ENCODE data around the gene ZNF304. TPM values are rescaled to one million over a fixed set of nuclear protein-coding genes. Genes with fewer than 3 reads are reported as not detected.

The ZNF304 gene
- total RNA-seq: 1 to 10 TPM; 3.8 to 4.0 TPM

DNA sequence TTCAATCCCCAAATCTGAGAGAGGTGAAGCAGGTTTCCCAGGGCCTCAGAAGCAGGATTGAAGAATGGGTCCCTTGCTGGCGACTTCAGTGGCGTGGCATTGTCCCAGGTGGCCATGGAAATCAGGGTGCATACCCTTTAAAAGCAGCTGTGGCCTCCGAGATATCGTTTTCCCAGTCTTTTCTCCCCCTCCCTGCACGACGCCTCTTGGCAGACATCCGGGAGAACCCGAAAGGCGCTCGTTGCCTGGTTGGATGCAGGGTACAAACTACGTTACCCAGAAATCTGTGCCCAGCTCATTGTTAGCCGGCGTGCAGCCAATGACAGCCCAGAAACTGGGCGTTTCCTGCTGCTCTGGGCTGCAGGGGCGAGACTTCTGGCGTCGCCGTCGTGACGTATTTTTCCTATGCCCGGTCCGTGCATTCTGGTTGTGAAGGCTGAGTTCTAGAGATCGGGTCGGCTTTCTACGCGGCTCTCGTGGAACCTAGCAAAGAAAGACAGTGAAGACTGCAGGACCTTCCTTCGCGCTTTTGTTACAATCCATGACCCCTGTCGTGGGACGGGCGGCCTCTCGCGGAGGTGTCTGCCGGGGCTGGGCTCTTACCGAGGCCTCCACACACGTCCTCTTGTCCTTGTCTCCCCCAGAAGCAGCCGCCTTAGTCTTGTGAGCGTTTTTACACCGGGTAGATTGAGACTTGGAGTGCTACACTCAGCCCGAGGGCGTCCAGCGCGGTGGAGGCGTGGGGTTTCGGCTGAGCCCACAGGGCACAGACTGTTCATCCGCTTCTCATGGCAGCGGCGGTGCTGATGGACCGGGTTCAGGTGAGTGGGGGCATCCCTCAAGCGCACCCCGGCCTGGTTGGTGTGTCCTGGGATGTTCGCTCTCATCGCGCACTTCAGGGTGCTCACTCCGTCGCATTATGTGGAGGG, at the start of gene ZNF304:
Gene ZNF304, plus strand, starts transcription at position 395 of the 929 bp plus-strand sequence. Its CDS starts 394 bp downstream, at position 789.
- H3K4me3 Mint-ChIP-seq: peak within 1 kb of the TSS; percentile 90
- POLR2A ChIA-PET: interaction anchor here (1.0 to 1.2 kb wide), 2 partner anchors 12 to 65 kb away, joined by 3 to 7 read pairs; partner anchors contain the start of genes TRAPPC2B and ZNF547
- DNase-seq: peak; percentile 91
- peaks cover 53% of the 10 kb centered on the region for H3K36me3 Mint-ChIP-seq
- H3K27ac Mint-ChIP-seq: peak within 1 kb of the TSS; percentile 68
- H3K4me1 Mint-ChIP-seq (ENCODE audit: low read depth): peaks cover 25% of the 10 kb centered on the region
- CTCF ChIA-PET: no interaction called here
- H3K27me3 Mint-ChIP-seq: peaks cover 5% of the 10 kb centered on the region
- peaks cover 42% of the 10 kb centered on the region for H3K9me3 Mint-ChIP-seq
- intact Hi-C loops (cut with micrococcal nuclease): loop anchor here (1.0 kb wide), 5 partner anchors 12 to 111 kb away; partner anchors contain the start of genes TRAPPC2B, ZNF543, ZNF547 and ZNF548

DNA sequence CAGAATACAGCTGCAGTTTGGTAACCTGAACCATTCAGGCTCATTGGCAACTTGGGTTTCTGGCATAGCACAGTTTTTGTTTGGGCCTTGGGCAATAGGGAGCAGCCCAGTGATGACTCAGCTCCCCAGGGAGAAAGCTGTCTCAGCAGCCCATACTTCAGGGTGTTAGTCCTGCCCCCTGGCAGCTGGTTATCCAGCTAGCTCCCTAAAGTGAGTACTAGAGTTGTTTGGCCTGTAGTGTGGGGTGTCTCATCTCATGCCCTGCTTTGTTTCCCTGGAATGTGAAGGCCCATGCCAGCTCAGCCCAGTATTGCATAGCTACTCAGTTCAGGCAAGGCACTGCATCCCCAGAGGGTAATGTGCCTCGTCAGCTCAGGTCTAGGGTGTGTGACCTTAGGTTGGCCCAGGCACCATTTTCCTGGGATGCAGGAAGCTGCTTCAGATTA, 49.0 kb upstream of the ZNF304 start:
- CTCF ChIA-PET: no interaction called here
- peaks cover 10% of the 10 kb centered on the region for H3K4me1 Mint-ChIP-seq (ENCODE audit: low read depth)
- H3K27me3 Mint-ChIP-seq: no peaks in the 10 kb centered on the region
- intact Hi-C loops (cut with micrococcal nuclease): no loop called here
- POLR2A ChIA-PET: no interaction called here
- H3K36me3 Mint-ChIP-seq: peaks cover 67% of the 10 kb centered on the region
- H3K27ac Mint-ChIP-seq: no peak overlapping the region
- DNase-seq: no peak
- H3K9me3 Mint-ChIP-seq: peaks cover 42% of the 10 kb centered on the region
- H3K4me3 Mint-ChIP-seq: no peak overlapping the region

DNA sequence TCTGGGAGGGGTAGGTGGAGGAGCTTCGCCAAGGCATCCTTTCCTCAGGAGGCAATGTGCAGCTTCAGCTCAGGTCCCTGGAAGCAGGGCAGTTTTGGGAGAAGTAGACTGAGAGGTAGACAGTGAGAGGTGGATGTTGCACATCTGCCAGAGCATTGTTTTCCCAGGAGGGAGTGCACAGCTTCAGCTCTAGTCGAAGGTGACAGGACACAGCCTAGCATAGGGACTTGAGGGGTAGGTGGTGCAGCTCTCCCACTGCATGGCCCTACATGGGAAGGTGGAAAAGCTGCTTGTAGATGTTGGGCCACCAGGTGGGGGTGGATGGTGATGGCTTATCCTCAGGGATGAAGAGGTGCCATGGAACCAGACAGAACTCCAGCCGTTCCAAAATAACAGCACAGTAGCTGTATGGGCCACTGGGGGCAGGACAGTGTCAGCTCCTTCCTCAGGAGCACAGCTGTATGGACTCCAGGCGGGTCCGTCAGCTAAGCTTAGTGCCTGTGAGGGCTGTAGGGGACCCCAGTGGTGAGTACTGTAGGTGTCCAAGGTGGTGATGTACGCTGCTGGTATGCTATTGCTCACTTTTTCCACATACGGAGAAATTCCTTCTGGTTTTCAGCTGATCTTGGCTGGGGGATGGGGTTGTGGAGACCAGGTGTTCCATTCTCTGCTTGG, 48.2 kb upstream of the ZNF304 start:
- H3K4me1 Mint-ChIP-seq (ENCODE audit: low read depth): peaks cover 6% of the 10 kb centered on the region
- POLR2A ChIA-PET: no interaction called here
- H3K27ac Mint-ChIP-seq: no peak overlapping the region
- peaks cover 36% of the 10 kb centered on the region for H3K9me3 Mint-ChIP-seq
- CTCF ChIA-PET: no interaction called here
- H3K4me3 Mint-ChIP-seq: no peak overlapping the region
- peaks cover 59% of the 10 kb centered on the region for H3K36me3 Mint-ChIP-seq
- no peak for DNase-seq
- H3K27me3 Mint-ChIP-seq: no peaks in the 10 kb centered on the region
- intact Hi-C loops (cut with micrococcal nuclease): no loop called here

DNA sequence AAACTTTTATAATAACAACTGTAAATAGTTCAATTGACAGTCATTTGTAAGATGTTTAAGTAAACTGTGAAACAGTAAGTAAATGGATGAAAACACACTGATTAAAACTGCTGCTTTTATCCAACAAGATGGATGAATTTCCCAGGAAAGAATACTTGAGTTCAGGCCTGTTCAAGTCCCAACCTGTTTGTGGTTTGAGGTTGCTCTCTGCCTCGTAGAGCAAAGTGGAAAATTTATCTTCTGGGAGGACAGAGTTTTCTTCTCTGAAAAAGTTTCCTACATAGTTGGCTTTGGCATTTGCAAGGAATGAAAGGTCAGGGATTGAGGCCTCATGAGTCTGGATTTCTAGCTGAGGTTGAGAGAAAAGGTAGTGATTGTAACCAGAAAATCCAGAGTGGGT, 46.0 kb upstream of the ZNF304 start:
- CTCF ChIA-PET: no interaction called here
- Mint-ChIP-seq H3K4me3 (no peak overlapping the region), H3K4me1 (ENCODE audit: low read depth) (peaks cover 3% of the 10 kb centered on the region), H3K36me3 (peaks cover 47% of the 10 kb centered on the region), H3K9me3 (peaks cover 46% of the 10 kb centered on the region), H3K27ac (no peak overlapping the region), H3K27me3 (no peaks in the 10 kb centered on the region)
- intact Hi-C loops (cut with micrococcal nuclease): no loop called here
- POLR2A ChIA-PET: no interaction called here
- DNase-seq: no peak

DNA sequence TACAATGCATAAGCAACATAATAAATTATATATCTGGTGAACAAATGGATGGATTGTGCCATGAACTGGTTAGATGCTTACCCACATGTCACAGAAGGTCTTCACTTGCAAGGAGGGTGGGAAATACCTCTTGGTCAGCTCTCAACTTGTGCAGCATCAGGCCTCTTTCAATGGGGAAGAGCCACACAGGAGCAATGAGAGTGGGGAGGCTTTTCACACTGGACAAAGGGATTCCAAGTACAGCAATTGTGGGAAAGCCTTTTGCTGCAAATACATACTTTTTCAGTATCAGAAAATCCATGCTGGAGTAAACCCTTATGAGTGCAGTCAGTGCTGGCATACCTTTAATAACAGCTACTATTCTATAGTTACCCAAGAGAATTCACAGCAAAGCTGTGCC, 42.6 kb upstream of the ZNF304 start:
- Mint-ChIP-seq H3K27me3 (no peaks in the 10 kb centered on the region), H3K27ac (no peak overlapping the region), H3K9me3 (peaks cover 28% of the 10 kb centered on the region), H3K36me3 (peaks cover 14% of the 10 kb centered on the region), H3K4me3 (no peak overlapping the region), H3K4me1 (ENCODE audit: low read depth) (no peaks in the 10 kb centered on the region)
- POLR2A ChIA-PET: interaction anchor here (0.6 kb wide), 1 partner anchor 71 kb away, joined by 3 read pairs; no protein-coding TSS in a partner anchor
- intact Hi-C loops (cut with micrococcal nuclease): no loop called here
- CTCF ChIA-PET: no interaction called here
- no peak for DNase-seq

DNA sequence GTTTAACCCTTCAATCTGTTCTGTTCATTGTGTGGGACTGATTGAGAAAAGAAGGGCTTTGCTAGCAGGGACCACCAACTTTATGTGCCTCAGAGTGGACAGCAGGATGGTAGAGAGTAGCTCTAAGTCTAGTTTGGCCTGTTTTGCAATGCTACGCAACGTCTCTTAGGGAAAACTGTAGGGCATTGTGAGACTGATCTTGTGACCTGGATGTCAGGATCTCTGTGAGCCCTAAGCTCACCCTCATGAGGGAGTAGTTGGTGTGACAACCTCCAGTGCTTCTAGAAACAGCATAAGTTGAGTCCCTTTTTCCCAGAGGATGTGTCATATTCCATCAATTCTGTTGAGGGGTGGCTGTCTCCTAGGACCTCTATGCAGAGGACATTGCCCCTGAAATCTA, 40.3 kb upstream of the ZNF304 start:
- Mint-ChIP-seq H3K4me3 (no peak overlapping the region), H3K9me3 (peaks cover 36% of the 10 kb centered on the region), H3K4me1 (ENCODE audit: low read depth) (no peaks in the 10 kb centered on the region), H3K27me3 (peaks cover 8% of the 10 kb centered on the region), H3K27ac (no peak overlapping the region), H3K36me3 (peaks cover 13% of the 10 kb centered on the region)
- no peak for DNase-seq
- ChIA-PET POLR2A (no interaction called here), CTCF (no interaction called here)
- intact Hi-C loops (cut with micrococcal nuclease): no loop called here

DNA sequence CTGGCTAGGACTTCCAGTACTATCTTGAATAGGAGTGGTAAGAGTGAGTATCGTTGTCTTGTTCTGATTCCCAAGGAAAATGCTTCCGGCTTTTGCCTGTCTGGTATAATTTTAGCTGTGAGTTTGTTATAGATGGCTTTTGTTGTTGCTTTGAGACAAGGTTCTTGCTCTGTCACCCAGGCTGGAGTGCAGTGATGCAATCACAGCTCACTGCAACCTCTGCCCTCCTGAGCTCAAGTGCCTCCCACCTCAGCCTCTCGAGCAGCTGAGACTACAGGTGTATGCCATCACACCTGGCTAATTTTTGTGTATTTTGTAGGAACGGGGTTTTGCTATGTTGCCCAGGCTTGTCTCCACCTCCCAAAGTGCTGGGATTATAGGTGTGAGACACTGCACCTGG, 36.9 kb upstream of the ZNF304 start:
- intact Hi-C loops (cut with micrococcal nuclease): no loop called here
- Mint-ChIP-seq H3K36me3 (peaks cover 15% of the 10 kb centered on the region), H3K4me3 (no peak overlapping the region), H3K27ac (no peak overlapping the region), H3K27me3 (peaks cover 23% of the 10 kb centered on the region), H3K9me3 (peaks cover 30% of the 10 kb centered on the region), H3K4me1 (ENCODE audit: low read depth) (no peaks in the 10 kb centered on the region)
- no peak for DNase-seq
- ChIA-PET POLR2A (no interaction called here), CTCF (no interaction called here)

DNA sequence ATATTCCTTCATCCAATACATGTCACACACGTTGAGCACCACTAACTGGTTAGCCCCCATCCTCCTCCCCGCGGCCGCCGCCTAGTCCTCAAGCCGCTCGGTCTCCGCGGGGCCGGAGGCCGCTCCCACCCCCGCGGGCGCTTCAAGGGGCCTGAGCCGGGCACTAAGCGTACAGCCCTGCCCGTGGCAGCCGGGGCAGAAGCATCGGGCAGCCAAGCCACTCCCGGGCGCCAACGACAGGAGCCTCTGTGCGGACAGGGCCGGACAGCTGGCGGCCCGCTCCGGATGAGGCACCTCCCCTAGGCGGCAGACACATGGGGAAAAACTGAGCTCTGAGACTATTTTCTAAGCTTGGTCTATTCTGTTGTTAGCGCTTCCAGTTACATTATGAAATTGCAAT, 33.6 kb upstream of the ZNF304 start:
- H3K27ac Mint-ChIP-seq: no peak overlapping the region
- peaks cover 23% of the 10 kb centered on the region for H3K27me3 Mint-ChIP-seq
- intact Hi-C loops (cut with micrococcal nuclease): no loop called here
- CTCF ChIA-PET: no interaction called here
- POLR2A ChIA-PET: no interaction called here
- H3K4me3 Mint-ChIP-seq: no peak overlapping the region
- peaks cover 27% of the 10 kb centered on the region for H3K9me3 Mint-ChIP-seq
- DNase-seq: no peak
- H3K36me3 Mint-ChIP-seq: peaks cover 24% of the 10 kb centered on the region
- H3K4me1 Mint-ChIP-seq (ENCODE audit: low read depth): peaks cover 19% of the 10 kb centered on the region

DNA sequence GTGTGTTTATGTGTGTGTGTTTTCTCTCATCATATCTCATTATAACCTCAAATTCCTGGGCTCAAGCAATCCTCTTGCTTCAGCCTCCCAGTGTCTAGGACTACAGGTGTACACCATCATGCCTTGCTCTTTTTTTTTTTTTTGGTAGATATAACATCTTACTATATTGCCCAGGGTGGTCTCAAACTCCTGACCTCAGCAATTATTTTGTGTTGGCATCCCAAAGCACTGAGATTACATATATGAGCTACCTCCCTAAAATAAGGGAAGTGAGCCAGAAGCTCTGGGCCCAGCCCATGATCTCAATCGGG, 31.2 kb upstream of the ZNF304 start:
- H3K27ac Mint-ChIP-seq: peak overlapping the region; percentile 83
- DNase-seq: no peak
- H3K36me3 Mint-ChIP-seq: peaks cover 44% of the 10 kb centered on the region
- H3K4me1 Mint-ChIP-seq (ENCODE audit: low read depth): peaks cover 24% of the 10 kb centered on the region
- H3K4me3 Mint-ChIP-seq: peak overlapping the region; percentile 85
- intact Hi-C loops (cut with micrococcal nuclease): loop anchor here (1.0 kb wide), 3 partner anchors 31 to 43 kb away; partner anchors contain the start of genes TRAPPC2B, ZNF304, ZNF460 and ZNF547
- CTCF ChIA-PET: no interaction called here
- peaks cover 23% of the 10 kb centered on the region for H3K27me3 Mint-ChIP-seq
- POLR2A ChIA-PET: no interaction called here
- H3K9me3 Mint-ChIP-seq: peaks cover 39% of the 10 kb centered on the region

DNA sequence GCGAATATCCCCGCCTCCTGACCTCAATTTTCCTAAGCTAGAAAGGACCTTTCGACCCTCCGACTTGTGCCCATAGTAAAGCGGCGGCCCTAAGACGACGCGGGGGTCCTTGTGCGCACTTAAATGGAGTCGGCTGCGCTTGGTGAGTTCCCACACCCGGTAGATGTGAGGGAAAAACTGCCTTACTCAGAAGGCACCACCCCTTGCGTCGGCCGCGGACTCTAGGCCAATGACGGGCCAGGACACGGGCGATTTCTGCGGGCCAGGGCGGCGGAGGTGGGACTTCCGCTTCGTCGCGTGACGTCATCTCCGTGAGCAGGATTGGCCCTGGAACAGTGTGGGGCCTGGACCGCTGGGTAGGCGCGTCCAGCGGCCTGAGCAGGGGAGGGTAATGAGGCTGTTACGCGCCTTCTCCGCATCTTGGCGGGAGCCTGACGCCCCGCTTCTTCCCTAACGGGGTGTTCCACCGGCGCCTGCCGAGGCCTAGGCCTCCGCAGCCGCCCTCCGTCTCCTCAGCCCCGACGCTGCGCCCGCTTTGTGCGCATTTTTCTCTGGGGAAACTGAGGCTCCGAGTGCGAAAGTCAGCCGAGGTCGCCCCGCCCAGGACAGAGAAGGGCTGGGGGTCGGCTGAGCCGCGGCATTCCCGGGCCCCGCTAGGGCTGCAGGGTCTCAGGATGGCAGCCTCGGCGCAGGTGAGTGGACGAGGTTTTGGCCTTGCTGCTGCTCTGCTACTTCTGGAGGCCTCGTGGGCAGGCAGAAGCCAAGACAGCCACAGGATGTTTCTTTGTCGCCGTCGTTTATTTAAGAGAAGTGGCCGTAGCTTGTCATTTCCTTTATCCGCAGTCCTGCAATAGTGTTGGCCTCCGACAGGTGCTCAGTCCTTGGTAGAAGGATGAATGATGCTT, 30.6 kb upstream of the ZNF304 start, which contains the start of gene ZNF543:
Gene ZNF543, plus strand, starts transcription at position 293 of the 905 bp plus-strand sequence. Its CDS starts 382 bp downstream, at position 675.
- CTCF ChIA-PET: interaction anchor here (0.6 kb wide), 1 partner anchor 835 kb away, joined by 3 read pairs; no protein-coding TSS in a partner anchor
- intact Hi-C loops (cut with micrococcal nuclease): loop anchor here (1.0 kb wide), 3 partner anchors 31 to 43 kb away; partner anchors contain the start of genes TRAPPC2B, ZNF304, ZNF460 and ZNF547

DNA sequence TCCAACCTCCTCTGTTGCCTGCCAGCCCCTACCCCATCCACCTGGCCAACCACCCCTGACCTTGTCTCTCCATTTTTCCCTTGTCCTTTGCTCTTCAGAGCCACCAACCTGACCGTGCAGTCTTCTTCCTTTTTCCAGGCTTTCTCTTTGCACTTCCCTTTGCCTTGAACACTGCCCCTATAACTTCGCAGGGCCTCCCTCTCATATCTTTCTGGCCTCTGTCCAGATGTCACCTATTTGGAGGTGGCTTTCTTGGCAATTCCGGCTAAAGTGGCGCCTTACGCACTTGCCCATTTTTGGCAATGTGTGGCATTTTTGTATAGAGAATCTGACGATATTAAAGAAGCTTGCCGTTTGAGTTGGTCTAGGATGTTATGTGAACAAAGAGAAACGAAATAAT, 30.0 kb upstream of the ZNF304 start:
- Mint-ChIP-seq H3K4me3 (peak overlapping the region; percentile 85), H3K36me3 (peaks cover 49% of the 10 kb centered on the region), H3K27ac (peak overlapping the region; percentile 83), H3K27me3 (peaks cover 11% of the 10 kb centered on the region), H3K9me3 (peaks cover 40% of the 10 kb centered on the region), H3K4me1 (ENCODE audit: low read depth) (peaks cover 24% of the 10 kb centered on the region)
- ChIA-PET CTCF (interaction anchor here (0.6 kb wide), 1 partner anchor 834 kb away, joined by 3 read pairs; no protein-coding TSS in a partner anchor), POLR2A (no interaction called here)
- DNase-seq: no peak
- intact Hi-C loops (cut with micrococcal nuclease): no loop called here

More for the DNA sequence above, 30.6 kb upstream of the ZNF304 start, which contains the start of gene ZNF543:
- Mint-ChIP-seq H3K4me1 (ENCODE audit: low read depth) (peaks cover 24% of the 10 kb centered on the region), H3K27ac (peak within 1 kb of the TSS; percentile 83), H3K36me3 (peaks cover 46% of the 10 kb centered on the region), H3K9me3 (peaks cover 41% of the 10 kb centered on the region), H3K4me3 (peak within 1 kb of the TSS; percentile 85), H3K27me3 (peaks cover 18% of the 10 kb centered on the region)
- POLR2A ChIA-PET: no interaction called here
- DNase-seq: peak; percentile 96
